DND-41 (cell line): ENCODE results near the gene TF.

Experiments used
- CTCF ChIP-seq: IDR thresholded peaks from 2 replicates; pipeline ENCODE4 v1.5.1; 2012; ENCODE audit warnings: borderline replicate concordance, low read length, moderate library complexity, mild to moderate bottlenecking; ENCODE audit not compliant: poor library complexity, severe bottlenecking; ENCODE audit errors: extremely low read depth
- EZH2 ChIP-seq: IDR thresholded peaks from 3 replicates; pipeline ENCODE4 v1.6.1; 2012; ENCODE audit warnings: borderline replicate concordance, low read depth, mild to moderate bottlenecking, moderate library complexity, low read length, inconsistent platforms; ENCODE audit not compliant: severe bottlenecking

DNA sequence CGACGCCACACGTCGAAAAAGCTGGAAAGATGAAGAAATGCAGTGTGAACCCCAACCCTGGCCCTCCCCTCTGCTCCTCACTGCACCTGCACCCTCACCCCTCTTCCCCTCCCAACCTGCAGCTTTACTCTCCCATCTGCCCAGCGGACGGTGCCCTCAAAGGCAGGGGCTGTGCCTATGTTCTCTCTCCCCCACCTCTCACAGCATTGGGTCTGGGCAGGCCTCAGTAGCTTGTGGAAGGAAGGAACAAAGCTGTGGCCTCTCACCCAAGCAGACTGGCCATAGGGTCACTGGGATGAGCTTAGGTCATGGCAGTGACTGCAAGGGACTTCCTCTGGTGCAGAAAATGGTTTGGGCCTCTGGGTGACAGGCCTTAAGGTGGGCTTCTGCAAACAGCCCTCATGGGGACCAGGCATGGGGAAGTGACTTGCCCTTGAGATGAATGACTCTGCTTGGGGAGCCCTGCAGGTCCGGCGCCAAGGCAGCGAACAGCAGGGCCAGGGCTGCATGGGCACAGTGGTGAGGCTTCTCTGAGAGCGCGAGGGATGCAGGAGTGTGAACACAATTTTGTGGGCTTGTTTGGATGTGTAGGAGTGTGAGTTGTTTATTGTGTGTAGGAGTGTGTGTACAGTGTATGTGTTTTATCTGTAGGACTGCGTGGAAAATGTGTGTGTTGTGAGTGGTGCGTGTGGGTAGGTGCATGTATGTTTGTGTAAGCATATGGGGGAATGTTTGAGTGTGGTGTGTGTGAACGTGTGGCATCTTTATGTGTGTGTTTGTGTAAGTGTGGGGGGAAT is 88.6 kb downstream of the TF start:
- TF ChIP-seq EZH2 (no peak), CTCF (no peak)
